ENCODE data around the gene EPYC.

EPYC gene

GRCh38 chr12:90954428-90954827 is 50.3 kb downstream of the EPYC start:
- no peak for DNase-seq

DNA sequence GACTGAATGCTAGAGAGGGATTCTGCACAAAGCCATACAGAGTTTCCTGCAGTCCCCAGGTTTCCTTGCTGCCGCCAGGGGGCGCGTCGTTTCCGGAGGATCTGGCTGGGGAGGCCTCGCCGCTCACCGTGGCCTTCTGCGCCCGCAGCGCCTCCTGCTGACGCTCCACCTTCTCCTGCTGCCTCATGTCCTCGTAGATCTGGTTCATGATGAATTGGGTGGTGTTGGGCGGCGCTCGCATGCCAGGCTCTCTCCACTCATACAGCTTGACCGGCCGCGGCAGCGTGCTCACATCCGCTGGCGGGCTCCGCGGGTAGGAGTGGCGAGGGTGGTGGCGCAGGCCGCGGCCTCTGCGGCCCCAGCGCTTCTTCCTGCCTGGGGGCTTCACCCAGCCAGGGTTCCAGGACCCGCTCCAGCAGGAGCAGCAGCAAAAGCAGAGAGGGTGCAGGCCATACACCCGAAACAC is 50.8 kb downstream of the EPYC start:
- DNase-seq = no peak

DNA sequence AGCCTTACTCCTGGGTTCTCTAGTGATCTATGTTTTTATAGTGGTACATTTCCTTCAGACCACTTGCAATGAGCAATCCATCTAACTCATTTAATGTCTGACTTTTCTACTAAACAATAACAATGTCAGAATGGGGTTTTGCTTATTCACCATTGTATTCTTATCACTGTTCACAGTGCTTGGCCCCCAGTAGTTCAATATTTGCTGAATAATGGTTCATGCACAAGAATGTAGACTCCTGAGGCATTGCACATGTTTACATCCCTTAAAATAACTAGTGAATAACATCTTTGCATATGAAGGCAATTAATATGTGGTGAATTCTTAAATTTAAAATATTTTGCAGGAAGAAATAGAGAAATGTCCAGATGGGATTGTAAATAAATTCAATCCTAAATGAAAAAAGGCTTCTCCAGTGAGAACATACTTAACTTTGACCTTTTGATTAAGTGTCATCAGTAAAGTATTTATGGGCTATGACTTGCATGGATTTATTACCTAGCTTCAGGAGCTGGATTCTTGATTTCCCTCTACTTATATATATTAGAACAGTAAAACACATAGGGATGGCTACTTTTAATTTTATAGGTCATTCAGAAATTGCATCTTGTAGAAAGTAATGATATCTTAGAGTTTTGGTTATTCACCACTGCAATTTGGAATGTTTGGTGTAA is 53.2 kb downstream of the EPYC start:
- peak; percentile 4 for DNase-seq

- DNase-seq = no peak
Measured at GRCh38 chr12:90947869-90948268, 56.9 kb downstream of the EPYC start.

DNA sequence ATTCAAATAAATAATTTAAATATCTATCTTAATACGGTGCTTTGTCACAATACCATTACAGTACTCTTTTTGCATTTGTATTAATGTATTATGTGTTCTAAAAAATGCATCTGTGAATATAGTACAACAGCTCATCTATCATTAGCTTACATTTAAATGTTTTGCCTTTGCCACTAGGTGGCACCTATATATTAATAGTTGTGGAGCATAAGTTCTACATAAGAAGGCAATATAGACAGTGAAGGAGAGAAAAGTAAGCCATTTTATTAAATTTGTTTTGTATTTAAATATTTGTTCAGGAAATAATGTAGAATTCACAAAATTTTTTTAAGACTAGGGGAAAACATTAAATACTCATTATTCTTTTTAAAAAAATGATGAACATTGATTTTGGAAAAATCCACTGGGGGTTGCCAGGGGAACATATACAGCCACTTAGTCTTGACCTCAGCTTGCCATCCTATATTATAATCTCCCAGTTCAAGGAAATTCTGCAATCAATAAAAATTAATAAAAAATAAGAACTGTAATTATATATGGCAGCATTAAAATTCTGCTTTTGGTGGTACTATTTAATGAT is 59.6 kb downstream of the EPYC start:
- peak; percentile 55 for DNase-seq

GRCh38 chr12:90943255-90943654 is 61.5 kb downstream of the EPYC start:
- no peak for DNase-seq

DNA sequence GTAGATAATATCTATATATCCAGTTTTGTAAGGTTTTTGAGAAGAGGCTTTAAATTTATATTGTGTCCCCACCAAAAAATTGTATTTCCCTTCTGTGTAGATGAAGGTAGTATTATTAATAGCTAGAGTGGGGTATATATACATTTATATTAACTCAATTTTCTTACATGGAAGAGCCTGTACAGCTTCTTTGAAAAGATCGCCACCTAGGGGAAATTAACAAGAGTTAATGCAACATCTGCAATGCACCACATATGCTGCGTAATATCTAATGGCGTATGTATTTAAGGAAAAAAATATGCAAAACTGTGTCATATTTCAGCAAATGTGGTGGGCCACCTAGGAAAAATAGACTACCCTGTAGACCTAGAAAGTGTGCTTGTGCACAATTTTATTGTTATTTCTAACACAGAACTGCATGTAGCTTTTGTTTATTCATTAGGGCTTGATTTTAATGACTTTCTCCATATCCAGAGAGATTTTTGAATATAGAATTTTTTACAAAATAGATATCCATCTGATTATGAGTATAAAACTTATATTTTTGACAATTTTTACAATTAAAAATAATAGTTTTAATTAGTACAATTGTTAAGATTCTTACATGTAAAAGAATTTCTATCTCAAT is 63.8 kb downstream of the EPYC start:
- DNase-seq = peak; percentile 66

DNA sequence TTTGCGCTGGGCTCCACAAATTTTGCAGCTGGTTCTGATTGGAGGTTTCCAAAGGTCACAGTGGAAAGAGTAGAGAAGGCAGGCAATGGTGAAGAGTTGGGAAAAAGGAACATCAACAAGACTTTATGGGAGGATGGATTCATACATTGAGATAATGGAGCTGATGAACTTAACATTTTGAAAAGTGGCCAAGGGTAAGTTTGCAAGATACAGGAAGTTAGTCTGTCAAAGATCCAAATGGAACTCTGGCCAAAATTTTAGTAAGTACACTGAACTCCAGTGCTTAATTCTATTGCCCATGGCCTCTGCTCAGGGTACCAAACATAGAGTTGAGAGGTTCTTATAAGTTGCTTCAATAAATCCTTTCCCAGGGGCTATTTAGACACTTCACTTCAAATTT is 65.4 kb downstream of the EPYC start:
- no peak for DNase-seq

DNA sequence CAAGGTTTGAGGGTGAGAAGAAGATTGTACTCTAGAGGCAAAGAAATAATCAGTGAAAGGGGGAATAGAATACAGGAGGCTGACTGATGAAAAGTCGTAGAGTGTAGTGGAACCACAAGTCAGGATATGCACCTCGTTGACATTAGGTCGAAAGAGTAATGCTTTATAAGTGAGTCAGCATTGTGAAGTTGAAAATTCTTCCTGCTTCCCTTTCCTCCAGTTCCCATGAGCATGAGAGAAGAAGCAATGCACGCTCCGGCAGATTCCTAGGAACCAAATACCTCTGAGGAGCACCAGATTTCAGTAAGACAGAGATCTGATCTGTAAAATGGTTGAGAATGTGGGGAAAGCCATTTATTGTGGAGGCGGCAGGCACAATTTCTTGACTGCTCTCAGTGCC is 66.3 kb downstream of the EPYC start:
- DNase-seq = no peak

DNA sequence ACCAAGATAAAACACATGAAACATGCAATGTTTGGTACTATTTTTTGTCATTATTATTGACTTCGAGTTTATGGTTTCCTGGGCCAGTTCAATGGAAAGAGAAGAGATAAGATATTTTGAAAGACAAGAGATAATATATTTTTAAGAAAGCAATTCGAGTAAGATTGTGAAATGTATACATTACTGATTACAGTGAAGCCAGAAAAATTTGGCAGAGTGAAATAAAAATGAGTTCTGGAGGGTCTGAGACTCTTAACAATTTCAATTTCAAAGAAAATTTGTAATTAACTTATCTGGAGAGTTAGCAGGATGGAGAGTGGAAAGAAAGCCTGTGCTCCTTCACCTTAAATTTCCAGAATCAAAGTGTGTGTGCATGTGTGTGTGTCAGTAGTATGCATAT is 67.1 kb downstream of the EPYC start:
- DNase-seq = no peak

DNA sequence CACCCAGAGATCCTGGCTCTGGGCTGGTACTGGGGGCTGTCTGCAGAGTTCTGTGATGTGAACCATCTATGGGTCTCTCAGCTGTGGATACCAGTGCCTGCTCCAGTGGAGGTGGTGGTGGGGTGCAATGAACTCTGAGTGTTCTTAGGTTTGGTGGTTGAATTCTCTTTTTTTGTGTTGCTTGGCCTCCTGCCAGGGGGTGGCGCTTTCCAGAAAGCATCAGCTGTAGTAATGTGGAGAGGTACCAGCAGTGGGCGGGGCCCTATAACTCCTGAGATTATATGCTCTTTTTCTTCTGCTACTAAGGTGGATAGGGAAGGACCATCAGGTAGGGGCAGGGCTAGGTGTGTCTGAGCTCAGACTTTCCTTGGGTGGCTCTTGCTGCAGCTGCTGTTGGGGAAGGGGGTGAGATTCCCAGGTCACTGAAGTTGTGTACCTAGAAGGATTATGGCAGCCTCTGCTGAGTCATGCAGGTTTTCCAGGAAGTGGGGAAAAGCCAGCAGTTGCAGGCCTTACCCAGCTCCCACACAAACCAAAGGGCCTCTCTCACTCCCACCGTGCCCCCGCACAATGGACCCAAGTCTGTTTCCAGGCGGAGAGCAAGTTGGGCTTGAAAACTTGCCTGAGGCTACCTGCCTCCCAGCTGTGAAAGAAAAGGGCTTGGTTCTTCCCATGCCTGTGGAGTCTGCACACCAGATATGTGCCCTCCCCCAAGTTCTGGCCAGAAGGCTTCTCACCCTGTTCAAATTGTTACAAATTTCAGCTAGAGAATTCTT is 68.4 kb downstream of the EPYC start:
- no peak for DNase-seq

GRCh38 chr12:90925562-90925961 is 79.2 kb downstream of the EPYC start:
- no peak for DNase-seq

- no peak for DNase-seq
Measured at GRCh38 chr12:90924406-90924805, 80.4 kb downstream of the EPYC start.

GRCh38 chr12:90922145-90922627 is 82.6 kb downstream of the EPYC start:
- no peak for DNase-seq

DNA sequence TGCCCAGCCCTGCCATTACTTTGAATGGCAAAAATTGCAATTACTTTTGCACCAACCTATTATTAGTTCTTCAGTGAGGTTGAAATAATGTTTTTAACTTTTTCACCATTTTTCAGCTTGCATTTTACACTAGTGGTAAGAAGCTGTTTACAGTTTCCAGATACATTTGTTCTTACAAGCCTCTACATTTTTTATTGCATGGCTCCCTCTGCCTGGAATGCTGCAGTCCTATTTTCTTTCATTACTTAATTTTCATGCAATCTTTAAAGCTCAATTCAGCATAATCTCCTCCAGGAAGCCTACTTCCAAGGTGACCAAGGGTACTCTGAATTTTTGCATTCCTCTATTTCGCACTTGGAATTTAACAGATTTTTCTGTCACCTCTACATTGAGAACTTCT is 83.2 kb downstream of the EPYC start:
- DNase-seq = no peak

DNA sequence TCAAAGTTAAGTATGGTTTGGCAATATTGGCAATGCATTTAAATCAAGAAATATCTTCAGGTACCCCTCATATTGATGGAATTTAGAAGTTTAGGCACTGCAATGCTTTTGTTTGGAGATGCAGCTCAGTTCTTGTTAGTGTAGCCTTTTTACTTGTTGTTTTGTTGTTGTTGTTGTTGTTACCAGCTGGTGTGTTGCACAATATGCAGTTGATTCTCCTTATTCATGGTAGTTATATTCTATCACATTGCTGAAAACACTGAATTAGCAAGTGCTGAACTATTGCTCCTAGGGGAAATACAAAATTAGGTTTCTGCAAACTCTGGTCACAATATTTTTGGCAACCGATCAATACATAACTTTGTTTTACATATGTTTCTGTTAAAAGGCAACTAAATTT is 84.5 kb downstream of the EPYC start:
- no peak for DNase-seq

GRCh38 chr12:90917431-90917830 is 87.3 kb downstream of the EPYC start:
- no peak for DNase-seq

- DNase-seq = no peak
Measured at GRCh38 chr12:90916516-90916915, 88.3 kb downstream of the EPYC start.

- peak; percentile 37 for DNase-seq
Measured at GRCh38 chr12:90915353-90915752, 89.4 kb downstream of the EPYC start.
